PC-3 (cell line): ENCODE measurements around the gene PRMT1.

Experiments
- EZH2 ChIP-seq: fragments of 300-600 bp; sonication (generic); IDR thresholded peaks from one replicate; pipeline ENCODE4 v1.6.1; 2017; ENCODE audit warnings: antibody characterized with exemption, mild to moderate bottlenecking, low read length; ENCODE audit not compliant: unreplicated experiment
- EZH2phosphoT487 ChIP-seq: fragments of 300-600 bp; sonication (generic); IDR thresholded peaks from 2 replicates; pipeline ENCODE4 v1.6.1; 2018; ENCODE audit warnings: mild to moderate bottlenecking, antibody characterized with exemption, low read length, borderline replicate concordance
- TF ChIP-seq, protein P1 (sequence below): fragments of 300-600 bp; sonication (generic); conservative IDR thresholded peaks from 2 replicates; pipeline ENCODE4 v1.5.1; 2017; ENCODE audit warnings: antibody characterized with exemption, low read depth, mild to moderate bottlenecking, low read length

- TF ChIP-seq EZH2phosphoT487: no peak
- no peak for TF ChIP-seq EZH2
- TF ChIP-seq, protein P1, sequence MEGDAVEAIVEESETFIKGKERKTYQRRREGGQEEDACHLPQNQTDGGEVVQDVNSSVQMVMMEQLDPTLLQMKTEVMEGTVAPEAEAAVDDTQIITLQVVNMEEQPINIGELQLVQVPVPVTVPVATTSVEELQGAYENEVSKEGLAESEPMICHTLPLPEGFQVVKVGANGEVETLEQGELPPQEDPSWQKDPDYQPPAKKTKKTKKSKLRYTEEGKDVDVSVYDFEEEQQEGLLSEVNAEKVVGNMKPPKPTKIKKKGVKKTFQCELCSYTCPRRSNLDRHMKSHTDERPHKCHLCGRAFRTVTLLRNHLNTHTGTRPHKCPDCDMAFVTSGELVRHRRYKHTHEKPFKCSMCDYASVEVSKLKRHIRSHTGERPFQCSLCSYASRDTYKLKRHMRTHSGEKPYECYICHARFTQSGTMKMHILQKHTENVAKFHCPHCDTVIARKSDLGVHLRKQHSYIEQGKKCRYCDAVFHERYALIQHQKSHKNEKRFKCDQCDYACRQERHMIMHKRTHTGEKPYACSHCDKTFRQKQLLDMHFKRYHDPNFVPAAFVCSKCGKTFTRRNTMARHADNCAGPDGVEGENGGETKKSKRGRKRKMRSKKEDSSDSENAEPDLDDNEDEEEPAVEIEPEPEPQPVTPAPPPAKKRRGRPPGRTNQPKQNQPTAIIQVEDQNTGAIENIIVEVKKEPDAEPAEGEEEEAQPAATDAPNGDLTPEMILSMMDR: no peak
Measured at GRCh38 chr19:49651820-49652550, 25.1 kb upstream of the PRMT1 start.
